Natural killer cell (primary cell): ENCODE measurements around the gene HLA-E. TPM values are rescaled to one million over a fixed set of nuclear protein-coding genes. Genes with fewer than 3 reads are reported as not detected.

Source experiments
- ATAC-seq, 3 donors: fragments of 150-1000 bp in 2 of 3; fragments of 200-7000 bp in 1 of 3; cut with Tn5 transposase; 1 replicate in 1 of 3; 2 replicates in 2 of 3; pipeline ENCODE4 v1.10.0; 2021; ENCODE audit warnings: mild to moderate bottlenecking in 2 of 3, moderate library complexity in 2 of 3
- DNase-seq, 2 donors: peaks; one replicate each; pipeline versions ENCODE4 v3.0.0 to v3.0.0-alpha.2; 2013 to 2021; ENCODE audit warnings: mixed read lengths in 1 of 2
- H3K27ac ChIP-seq: one replicate; pipeline ENCODE4 v1.5.1; 2013; ENCODE audit warnings: mild to moderate bottlenecking, low read length
- H3K27me3 ChIP-seq: one replicate; pipeline ENCODE4 v1.6.1; 2013; ENCODE audit warnings: low read length; ENCODE audit not compliant: control insufficient read depth, insufficient read depth
- H3K36me3 ChIP-seq: one replicate; pipeline ENCODE4 v1.6.1; 2013; ENCODE audit warnings: low read length; ENCODE audit not compliant: control insufficient read depth, insufficient read depth
- H3K4me1 ChIP-seq: one replicate; pipeline ENCODE4 v1.6.1; 2013; ENCODE audit warnings: low read length; ENCODE audit not compliant: control insufficient read depth, insufficient read depth
- H3K4me3 ChIP-seq: one replicate; pipeline ENCODE4 v1.5.1; 2013; ENCODE audit warnings: low read length
- H3K9me3 ChIP-seq: one replicate; pipeline ENCODE4 v1.6.1; 2013; ENCODE audit warnings: low read length; ENCODE audit not compliant: control insufficient read depth, insufficient read depth
- H3K27ac Mint-ChIP-seq, 2 donors: one replicate each; pipeline ENCODE4 v1.8.0; 2022; ENCODE audit warnings: mild to moderate bottlenecking in 2 of 2, mixed read lengths in 2 of 2, moderate library complexity in 1 of 2
- H3K27me3 Mint-ChIP-seq, 2 donors: one replicate each; pipeline ENCODE4 v1.8.0; 2022; ENCODE audit warnings: low read depth in 2 of 2, mixed read lengths in 2 of 2
- H3K36me3 Mint-ChIP-seq: one replicate; pipeline ENCODE4 v1.8.0; 2022; ENCODE audit warnings: mixed read lengths
- H3K4me1 Mint-ChIP-seq, 2 donors: one replicate each; pipeline ENCODE4 v1.8.0; 2022; ENCODE audit warnings: mixed read lengths in 2 of 2
- H3K4me3 Mint-ChIP-seq: one replicate; pipeline ENCODE4 v1.8.0; 2022; ENCODE audit warnings: mild to moderate bottlenecking, moderate library complexity, mixed read lengths
- H3K9me3 Mint-ChIP-seq, 2 donors: one replicate each; pipeline ENCODE4 v1.8.0; 2022; ENCODE audit warnings: mixed read lengths in 2 of 2
- WGBS: methylation state at CpG from one replicate; pipeline ENCODE4 v1.1.7; 2013; ENCODE audit warnings: missing lambda C conversion rate; ENCODE audit not compliant: insufficient coverage; 5-methylcytosine and 5-hydroxymethylcytosine counted together
- intact Hi-C: fragments of 100-400 bp; cut with micrococcal nuclease; formaldehyde crosslinking; loops from one replicate; pipeline ENCODE4 v1.14.2; 2022
- total RNA-seq, 4 donors: library from RNA; stranded (reverse); fragments of 120-200 nt in 1 of 4; gene quantifications; one replicate each; pipeline versions ENCODE4 v1.2.3 to v1.2.4, GENCODE V29; 2013 to 2022
- TF ChIP-seq, protein P1 (sequence below): fragments of 200-600 bp; IDR thresholded peaks from one replicate; pipeline ENCODE4 v1.8.0; 2022; ENCODE audit warnings: antibody characterized with exemption

The HLA-E gene
- total RNA-seq, 3 donors from 2014 or later (not counting 1 experiment from before 2014, with no cell fraction given): 1,807 to 2,048 (median 1,904) TPM

DNA sequence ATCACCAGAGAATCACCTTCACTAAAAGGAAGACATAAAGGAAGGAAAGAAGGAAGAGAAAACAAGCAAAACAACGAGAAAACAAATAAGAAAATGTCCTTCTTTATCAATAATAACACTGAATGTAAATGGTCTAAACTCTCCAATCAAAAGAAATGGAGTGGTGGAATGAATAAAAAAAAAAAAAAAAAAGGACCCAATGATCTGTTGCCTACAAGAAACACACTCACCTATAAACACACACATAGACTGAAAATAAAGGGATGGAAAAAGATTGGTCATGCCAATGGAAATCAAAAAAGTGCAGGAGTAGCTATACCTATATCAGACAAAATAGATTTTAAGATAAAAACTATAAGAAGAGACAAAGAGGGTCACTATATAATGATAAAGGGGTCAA, 30.2 kb upstream of the HLA-E start:
- Mint-ChIP-seq H3K4me1 (peaks cover 23 to 31% of the 10 kb centered on the region in 2 donors), H3K36me3 (peaks cover 32% of the 10 kb centered on the region), H3K9me3 (peaks cover 0 to 3% of the 10 kb centered on the region in 2 donors), H3K27me3 (peaks cover 84 to 85% of the 10 kb centered on the region in 2 donors), H3K4me3 (no peak overlapping the region), H3K27ac (no peak overlapping the region)
- peaks cover 20% of the 10 kb centered on the region for H3K4me1 ChIP-seq
- peaks cover 78% of the 10 kb centered on the region for H3K27me3 ChIP-seq
- intact Hi-C loops: no loop called here
- ATAC-seq (no peak), DNase-seq (no peak)
- H3K4me3 ChIP-seq: no peak overlapping the region
- H3K36me3 ChIP-seq: no peaks in the 10 kb centered on the region
- WGBS: no CpG with 5 or more reads among the region's 1 CpG
- H3K27ac ChIP-seq: no peak overlapping the region
- TF ChIP-seq, protein P1, sequence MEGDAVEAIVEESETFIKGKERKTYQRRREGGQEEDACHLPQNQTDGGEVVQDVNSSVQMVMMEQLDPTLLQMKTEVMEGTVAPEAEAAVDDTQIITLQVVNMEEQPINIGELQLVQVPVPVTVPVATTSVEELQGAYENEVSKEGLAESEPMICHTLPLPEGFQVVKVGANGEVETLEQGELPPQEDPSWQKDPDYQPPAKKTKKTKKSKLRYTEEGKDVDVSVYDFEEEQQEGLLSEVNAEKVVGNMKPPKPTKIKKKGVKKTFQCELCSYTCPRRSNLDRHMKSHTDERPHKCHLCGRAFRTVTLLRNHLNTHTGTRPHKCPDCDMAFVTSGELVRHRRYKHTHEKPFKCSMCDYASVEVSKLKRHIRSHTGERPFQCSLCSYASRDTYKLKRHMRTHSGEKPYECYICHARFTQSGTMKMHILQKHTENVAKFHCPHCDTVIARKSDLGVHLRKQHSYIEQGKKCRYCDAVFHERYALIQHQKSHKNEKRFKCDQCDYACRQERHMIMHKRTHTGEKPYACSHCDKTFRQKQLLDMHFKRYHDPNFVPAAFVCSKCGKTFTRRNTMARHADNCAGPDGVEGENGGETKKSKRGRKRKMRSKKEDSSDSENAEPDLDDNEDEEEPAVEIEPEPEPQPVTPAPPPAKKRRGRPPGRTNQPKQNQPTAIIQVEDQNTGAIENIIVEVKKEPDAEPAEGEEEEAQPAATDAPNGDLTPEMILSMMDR: no peak
- peaks cover 3% of the 10 kb centered on the region for H3K9me3 ChIP-seq

DNA sequence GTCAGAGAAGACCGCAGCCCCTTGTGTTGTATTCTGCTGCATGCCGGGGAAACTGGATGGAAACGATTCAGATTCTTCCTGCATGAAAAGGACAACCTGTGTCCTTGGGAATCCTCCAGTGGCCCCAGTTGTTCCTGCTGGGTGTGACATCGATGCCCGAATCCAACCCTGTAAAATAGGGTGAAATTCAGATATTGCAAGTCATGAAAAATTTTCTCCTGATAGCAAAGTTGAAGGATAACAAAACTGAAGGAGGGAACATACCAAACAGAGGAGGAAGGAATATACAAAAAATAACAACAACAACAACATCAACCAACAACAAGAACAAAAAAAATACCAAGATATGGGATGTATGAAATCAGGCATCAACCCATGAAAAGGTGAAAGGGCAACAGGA, 28.3 kb upstream of the HLA-E start:
- H3K36me3 Mint-ChIP-seq: peaks cover 32% of the 10 kb centered on the region
- Histone ChIP-seq H3K36me3 (no peaks in the 10 kb centered on the region), H3K27ac (no peak overlapping the region), H3K4me3 (no peak overlapping the region), H3K9me3 (peaks cover 3% of the 10 kb centered on the region), H3K27me3 (peaks cover 80% of the 10 kb centered on the region), H3K4me1 (peaks cover 38% of the 10 kb centered on the region)
- peaks cover 0 to 3% of the 10 kb centered on the region in 2 donors for H3K9me3 Mint-ChIP-seq
- TF ChIP-seq, protein P1: no peak
- ATAC-seq (no peak), DNase-seq (no peak)
- intact Hi-C loops: no loop called here
- H3K27me3 Mint-ChIP-seq: peaks cover 79 to 83% of the 10 kb centered on the region in 2 donors
- no peak overlapping the region for H3K27ac Mint-ChIP-seq
- WGBS: 65% methylated on average over 5 of the region's 5 CpGs
- H3K4me3 Mint-ChIP-seq: no peak overlapping the region
- peaks cover 40 to 49% of the 10 kb centered on the region in 2 donors for H3K4me1 Mint-ChIP-seq

DNA sequence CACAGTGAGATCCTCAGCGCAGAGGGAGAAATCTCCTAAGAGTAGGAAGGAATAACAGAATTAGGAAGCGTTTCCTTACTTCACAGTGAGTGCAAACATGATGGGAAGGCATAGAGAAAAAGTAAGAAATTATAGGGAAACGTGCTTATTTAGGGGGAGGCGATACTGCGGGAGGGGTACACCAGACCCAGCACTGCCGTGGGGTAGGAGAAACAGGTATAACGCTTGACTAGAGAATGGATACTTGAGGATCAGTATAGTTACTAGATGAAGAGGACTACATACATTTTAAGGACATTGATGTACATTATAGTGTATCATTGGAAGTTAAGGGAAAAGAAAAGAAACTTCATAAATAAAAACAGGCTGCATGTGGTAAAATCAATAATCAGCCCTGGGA, 26.8 kb upstream of the HLA-E start:
- H3K27ac Mint-ChIP-seq: no peak overlapping the region
- no peak overlapping the region for H3K27ac ChIP-seq
- TF ChIP-seq, protein P1: no peak
- H3K4me3 ChIP-seq: no peak overlapping the region
- H3K4me3 Mint-ChIP-seq: peak overlapping the region; percentile 42
- peaks cover 89% of the 10 kb centered on the region for H3K27me3 ChIP-seq
- H3K27me3 Mint-ChIP-seq: peaks cover 84 to 87% of the 10 kb centered on the region in 2 donors
- H3K4me1 Mint-ChIP-seq: peaks cover 51 to 61% of the 10 kb centered on the region in 2 donors
- peaks cover 0 to 3% of the 10 kb centered on the region in 2 donors for H3K9me3 Mint-ChIP-seq
- ATAC-seq (no peak), DNase-seq (no peak)
- H3K4me1 ChIP-seq: peaks cover 52% of the 10 kb centered on the region
- intact Hi-C loops: no loop called here
- WGBS: 42% methylated on average over 7 of the region's 7 CpGs
- H3K36me3 Mint-ChIP-seq: peaks cover 32% of the 10 kb centered on the region
- no peaks in the 10 kb centered on the region for H3K36me3 ChIP-seq
- peaks cover 3% of the 10 kb centered on the region for H3K9me3 ChIP-seq

DNA sequence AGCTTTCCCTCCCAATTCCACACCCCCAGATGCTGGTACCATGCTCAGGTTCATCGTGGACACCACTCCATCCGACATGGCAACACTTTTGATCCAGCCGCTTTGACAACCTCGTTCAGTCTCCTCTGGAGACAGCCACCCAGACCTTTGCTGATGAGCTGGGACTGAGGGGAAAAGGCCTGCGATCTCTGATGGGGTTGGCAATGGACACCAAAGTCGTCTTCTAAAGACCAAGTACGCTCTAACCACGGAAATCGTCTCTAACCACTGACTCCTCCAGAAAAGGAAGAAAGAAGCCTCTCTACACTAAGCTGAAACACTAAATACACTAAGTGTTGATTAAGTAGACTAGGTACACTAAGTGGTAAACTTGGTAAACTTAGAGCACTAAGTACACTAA, 26.1 kb upstream of the HLA-E start:
- H3K4me3 ChIP-seq: no peak overlapping the region
- H3K9me3 Mint-ChIP-seq: peaks cover 0 to 3% of the 10 kb centered on the region in 2 donors
- H3K9me3 ChIP-seq: peaks cover 3% of the 10 kb centered on the region
- H3K27me3 ChIP-seq: peaks cover 88% of the 10 kb centered on the region
- H3K27ac Mint-ChIP-seq: no peak overlapping the region
- intact Hi-C loops: no loop called here
- TF ChIP-seq, protein P1: no peak
- no peak for ATAC-seq
- H3K4me3 Mint-ChIP-seq: peak overlapping the region; percentile 71
- peaks cover 81 to 87% of the 10 kb centered on the region in 2 donors for H3K27me3 Mint-ChIP-seq
- peaks cover 51 to 61% of the 10 kb centered on the region in 2 donors for H3K4me1 Mint-ChIP-seq
- H3K36me3 ChIP-seq: no peaks in the 10 kb centered on the region
- peak in 1 of 2 donors; percentile 44 for DNase-seq
- peaks cover 52% of the 10 kb centered on the region for H3K4me1 ChIP-seq
- peaks cover 28% of the 10 kb centered on the region for H3K36me3 Mint-ChIP-seq
- WGBS: 23% methylated on average over 5 of the region's 9 CpGs
- no peak overlapping the region for H3K27ac ChIP-seq
